HG03575 (cell line): Measurements from ENCODE around the gene SNX13.
"Not testable (repeated sequence)": the region's sequence is repeated elsewhere in the genome, so short reads cannot be mapped to it uniquely, and the experiment has no call there.

Experiments
- ATAC-seq: cut with Tn5 transposase; IDR thresholded peaks from one replicate; pipeline ENCODE4 v1.9.1; 2021; ENCODE audit not compliant: unreplicated experiment, insufficient number of reproducible peaks, low FRiP score; ENCODE audit errors: extremely low read depth

The SNX13 gene

DNA sequence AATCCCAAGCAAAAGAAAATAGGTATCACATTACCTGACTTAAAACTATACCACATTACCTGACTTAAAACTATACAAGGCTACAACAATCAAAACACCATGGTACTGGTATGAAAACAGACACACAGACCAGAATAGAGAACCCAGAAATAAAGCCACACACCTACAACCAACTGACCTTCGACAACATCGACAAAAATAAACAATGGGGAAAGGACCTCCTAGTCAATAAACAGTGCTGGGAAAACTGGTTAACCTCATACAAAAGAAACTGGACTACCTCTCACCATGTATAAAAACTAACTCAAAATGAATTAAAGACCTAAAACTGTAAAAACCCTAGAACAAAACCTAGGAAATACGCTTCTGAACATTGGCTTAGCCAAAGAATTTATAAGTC lies 22.5 kb downstream of the SNX13 start:
- ATAC-seq = no peak

DNA sequence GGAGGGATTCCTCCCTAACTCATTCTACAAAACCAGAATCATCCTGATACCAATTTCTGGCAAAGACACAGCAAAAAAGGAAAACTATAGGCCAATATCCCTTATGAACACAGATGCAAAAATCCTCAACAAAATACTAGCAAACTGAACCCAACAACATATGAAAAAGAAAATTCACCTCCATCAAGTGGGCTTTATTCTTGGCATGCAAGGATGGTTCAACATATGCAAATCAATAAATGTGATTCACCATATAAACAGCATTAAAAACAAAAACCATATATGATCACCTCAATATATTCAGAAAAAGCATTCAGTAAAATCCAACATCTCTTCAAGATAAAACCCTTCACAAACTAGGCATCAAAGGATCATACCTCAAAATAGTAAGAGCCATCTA lies 23.5 kb downstream of the SNX13 start:
- ATAC-seq = no peak

DNA sequence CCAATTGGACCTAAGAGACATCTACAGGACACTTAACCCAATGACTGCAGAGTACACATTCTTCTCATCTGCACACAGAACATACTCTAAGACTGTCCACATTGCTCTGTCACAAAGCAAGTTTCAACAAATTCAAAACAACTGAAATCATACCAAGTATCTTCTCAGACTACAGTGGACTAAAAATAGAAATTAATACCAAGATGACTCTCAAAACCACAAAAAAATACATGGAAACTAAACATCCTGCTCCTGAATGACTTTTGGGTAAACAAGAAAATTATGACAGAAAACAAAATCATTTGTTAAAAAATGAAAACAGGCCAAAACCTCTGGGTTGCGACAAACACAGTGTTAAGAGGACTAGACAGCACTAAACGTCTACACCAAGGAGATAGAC lies 24.5 kb downstream of the SNX13 start:
- ATAC-seq = no peak

DNA sequence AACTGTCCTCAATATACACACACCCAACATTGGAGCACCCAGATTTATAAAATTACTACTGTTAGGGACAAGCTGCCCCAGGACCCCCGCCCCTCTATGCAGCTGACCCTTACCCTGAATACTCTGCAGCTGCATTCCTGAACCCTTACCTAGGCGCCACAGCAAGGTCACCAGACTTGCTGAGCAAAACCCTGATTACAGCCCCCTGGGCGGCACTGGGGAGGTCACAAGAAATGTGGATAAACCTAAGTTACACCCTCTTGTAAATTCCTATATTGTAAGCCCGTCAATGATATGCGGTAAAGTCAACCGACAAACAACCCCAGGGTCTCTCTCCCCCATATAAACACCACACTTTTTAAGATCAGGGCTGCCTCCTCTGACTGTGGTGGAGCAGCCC lies 25.1 kb downstream of the SNX13 start:
- ATAC-seq = no peak

DNA sequence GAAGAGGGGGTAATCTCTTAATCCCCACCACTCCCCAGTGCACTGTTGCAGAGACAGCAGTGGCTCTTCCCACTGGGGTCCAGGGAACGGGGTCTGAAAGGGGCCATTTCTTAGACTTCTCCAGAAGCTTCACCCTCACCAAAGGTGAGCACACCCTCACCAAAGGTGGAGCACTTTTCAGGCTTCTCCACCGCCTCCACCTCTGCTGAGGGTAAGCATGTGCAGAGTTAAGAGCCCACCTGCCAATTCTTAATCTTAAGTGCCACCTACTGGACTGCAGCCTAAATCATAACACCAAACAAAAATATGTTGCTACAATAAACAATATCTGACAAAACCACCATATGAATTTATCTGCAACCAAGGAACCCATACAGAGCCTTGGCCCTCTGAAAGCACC lies 27.0 kb downstream of the SNX13 start:
- no peak for ATAC-seq

DNA sequence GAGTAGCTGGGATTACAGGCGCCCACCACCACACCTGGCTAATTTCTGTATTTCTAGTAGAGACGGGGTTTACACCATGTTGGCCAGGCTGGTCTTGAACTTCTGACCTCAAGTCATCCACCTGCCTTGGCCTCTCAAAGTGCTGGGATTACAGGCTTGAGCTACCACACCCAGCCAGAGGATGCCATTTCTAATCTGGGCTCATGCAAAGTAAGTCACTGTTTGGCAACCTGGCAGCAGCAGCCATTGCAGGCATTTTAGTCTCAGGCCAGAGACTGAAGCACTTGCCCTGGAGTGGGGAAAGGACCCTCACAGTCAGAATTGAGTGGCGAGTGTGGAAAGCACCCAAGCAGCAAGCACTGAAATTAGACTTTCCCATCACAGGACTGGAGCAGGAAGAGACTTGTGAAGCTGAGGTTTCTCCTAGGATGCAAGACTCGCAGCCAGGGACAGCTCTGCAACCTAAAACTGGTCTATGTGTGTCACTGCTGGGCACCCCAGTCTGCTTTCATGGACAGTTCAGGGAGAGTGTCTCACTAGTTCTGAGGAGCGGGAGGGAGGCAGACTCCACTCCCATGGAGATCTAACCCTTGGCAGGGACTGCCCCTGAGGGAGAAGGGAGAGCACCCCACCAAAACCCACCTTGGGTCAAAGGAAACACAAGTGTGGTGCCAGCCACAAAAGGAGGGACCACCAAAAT lies 27.6 kb downstream of the SNX13 start:
- ATAC-seq = no peak

DNA sequence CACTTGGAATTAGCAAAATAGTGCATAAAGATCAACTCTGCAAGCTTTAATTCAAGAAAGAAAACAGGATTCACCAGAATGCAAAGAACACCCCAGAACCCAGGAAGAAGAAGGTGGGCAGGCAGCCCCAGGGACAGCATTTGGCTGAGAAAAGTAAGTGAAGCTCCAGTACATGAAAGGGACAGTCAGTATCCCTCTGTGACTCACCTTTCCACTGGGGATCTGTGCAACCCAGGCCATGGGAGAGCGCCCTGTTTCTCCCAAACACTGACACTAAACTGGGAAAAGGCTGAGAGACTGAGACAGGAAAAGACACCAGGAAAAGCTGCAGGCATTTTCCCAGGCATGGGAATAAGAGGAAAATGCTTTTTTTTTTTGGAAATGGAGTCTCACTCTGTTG lies 28.2 kb downstream of the SNX13 start:
- no peak for ATAC-seq

DNA sequence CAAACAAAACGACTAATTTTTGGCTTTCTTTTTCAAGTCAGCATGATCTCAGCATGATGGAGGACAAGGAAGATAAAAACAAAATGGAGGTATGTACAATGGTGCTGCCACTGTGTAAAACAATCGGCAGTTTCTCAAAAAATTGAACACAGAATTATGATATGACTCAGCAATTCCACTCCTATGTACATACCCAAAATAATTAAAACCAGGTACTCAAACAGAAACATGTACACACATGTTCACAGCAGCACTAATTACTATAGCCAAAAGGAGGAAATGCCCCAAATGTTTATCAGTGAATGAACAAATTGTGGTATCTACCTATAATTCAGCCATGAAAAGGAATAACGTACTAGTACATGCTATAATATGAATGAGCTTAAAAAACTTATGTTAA lies 29.9 kb downstream of the SNX13 start:
- ATAC-seq = no peak

DNA sequence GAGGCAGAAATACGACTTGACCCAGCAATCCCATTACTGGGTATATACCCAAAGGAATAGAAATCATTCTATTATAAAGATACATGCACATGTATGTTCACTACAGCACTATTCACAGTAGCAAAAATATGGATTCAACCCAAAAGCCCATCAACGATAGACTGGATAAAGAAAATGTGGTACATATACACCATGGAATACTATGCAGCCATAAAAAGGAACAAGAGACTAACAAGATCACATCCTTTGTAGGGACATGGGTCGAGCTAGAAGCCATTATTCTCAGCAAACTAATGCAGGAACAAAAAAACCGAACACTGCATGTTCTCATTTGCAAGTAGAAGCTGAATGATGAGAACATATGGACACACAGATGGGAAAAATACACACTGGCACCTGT lies 31.0 kb downstream of the SNX13 start:
- not testable (repeated sequence) for ATAC-seq

DNA sequence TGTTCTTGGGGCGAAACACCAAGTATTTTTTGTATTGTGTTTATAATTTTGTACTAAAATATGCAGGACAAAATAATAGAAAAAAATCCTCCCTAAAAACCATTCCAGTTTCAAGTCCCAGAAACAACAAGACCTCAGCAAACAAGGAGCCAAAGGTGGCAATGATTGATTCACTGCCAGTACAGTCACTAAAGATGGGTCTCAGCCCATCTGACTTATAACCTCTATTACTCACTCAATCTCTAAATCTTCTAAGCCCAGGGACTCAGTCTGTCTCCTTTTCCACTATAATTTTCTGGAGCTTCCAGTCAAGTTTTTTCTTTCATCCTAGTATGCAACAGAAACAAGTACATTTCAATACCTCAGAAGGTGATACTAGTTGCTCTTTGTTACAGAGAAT lies 33.3 kb downstream of the SNX13 start:
- no peak for ATAC-seq

DNA sequence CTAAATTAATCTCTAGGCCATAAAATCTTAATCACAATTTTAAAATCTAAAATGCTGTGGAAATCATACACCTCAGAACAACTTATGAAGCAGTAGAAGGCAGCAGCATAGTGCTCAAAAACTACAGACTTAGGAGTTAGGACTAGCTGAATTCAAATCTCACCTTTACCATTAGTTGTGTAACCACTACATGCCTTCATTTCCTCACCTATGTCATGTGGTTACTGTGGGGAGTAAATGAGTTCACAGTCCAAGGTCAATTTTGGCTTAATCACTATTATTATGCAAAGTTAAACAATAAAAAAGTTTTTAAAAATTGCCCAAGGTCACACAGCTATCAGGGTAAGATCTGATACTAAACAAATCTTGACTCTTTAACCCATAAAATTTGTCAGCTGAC lies 37.0 kb downstream of the SNX13 start:
- no peak for ATAC-seq

DNA sequence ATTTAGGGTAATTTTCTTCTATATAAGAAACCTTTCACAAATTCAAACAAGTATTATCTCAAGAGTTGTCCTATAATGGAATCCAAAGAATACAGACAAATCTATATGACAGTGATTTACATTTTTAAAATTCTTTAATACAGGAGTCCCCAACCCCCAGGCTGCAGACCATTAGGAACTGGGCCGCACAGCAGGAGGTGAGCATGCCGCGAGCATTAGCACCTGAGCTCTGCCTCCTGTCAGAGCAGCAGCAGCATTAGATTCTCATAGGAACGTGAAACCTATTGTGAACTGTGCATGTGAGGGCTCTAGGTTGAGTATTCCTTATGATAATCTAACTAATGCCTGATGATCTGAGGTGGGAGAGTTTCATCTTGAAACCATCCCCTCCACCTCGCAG lies 37.7 kb downstream of the SNX13 start:
- no peak for ATAC-seq

DNA sequence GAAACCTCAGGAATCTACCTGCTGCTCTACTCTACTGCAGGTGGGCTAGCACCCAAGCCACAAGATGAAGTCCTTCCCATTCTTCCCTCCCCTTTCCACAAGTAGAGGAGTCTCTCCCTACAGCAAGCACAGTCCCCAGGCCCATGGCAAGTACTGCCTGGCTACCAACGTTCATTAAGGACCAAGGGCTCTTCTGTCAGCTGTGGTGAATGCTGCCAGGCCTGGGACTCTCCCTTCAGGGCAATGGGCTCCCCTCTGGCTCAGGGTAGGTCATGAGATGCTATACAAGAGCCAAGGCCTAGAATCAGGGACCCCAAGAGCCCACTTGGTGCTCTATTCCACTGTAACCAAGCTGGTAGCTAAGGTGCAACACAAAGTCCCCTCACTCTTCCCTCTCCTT lies 39.8 kb downstream of the SNX13 start:
- ATAC-seq = no peak

DNA sequence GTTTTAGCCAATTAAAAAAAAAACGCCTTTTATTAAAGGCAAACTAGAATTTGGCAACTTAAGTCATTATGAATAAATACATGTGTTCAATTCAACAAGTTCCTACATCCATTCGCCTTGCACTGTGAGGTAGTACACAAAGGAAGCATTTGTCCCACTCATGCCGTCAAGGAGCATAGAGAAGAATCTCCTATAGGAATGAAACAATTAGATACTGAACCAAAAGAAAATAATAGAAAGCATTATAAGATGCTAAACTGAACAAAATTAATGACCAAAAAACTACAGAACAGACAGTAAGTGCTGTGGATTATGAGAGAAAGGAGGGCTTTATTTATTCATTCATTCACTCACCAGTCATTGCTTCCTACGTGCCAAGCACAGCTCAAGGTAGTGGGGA lies 42.2 kb downstream of the SNX13 start:
- ATAC-seq = no peak

DNA sequence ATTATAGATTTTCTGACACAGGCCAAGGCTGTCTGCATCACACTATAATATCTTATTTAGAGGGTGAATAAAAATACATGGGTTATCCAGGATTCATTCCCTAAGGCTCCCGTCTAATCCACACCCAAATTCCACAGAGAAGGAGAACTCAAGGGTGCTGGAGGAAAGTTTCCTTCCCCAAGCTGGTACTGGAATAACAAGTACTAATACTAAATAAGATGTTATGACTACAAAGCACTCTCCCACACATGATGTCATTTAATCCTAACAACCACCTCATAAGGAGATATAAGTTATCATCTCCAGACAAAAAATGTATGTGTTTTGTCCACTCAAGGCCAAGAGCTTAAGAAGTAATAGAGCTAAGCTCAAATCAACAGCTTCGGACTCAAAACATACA lies 53.0 kb downstream of the SNX13 start:
- ATAC-seq = no peak

DNA sequence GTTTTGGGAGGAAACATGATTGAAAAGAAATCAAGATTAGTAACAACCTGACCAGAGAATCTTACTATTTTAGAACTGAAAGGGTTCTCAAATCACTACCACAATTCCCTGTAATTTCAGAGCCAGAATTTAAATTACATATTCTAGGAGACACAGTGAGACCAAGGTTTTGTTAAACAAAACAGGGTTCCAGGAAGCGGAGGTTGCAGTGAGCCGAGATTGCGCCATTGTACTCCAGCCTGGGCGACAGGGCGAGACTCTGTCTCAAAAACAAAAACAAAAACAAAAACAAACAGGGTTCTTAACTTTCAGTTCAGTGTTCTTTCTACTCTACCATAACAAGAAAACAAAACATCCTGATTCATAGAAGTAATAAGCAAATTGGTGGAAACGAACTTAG lies 57.6 kb downstream of the SNX13 start:
- no peak for ATAC-seq

DNA sequence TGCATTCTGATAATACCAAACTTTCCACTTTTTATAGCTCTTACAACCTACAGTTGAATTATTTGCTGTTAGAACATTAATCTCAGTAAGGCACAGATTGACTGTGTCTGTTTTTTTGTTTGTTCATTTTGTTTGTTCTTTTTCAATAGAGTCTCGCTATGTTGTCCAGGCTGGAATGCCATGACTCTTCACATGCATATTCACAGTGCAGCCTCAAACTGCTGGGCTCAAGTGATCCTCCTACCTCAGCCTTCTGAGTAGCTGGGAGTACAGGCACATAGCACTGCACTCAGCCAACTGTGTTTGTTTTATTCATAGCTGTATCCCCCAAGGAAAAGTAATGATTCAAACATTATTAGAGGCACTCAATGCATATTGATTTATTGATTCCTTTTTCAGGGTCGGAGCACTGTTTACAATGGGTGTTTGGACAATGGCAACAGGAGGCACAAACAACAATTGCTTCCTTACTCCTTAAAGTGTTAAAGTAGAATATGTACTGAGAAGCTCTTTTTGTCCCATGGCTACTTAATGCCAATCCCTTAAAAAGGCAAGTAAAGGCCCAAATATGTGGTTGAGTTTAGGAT lies 61.1 kb downstream of the SNX13 start:
- ATAC-seq = no peak

DNA sequence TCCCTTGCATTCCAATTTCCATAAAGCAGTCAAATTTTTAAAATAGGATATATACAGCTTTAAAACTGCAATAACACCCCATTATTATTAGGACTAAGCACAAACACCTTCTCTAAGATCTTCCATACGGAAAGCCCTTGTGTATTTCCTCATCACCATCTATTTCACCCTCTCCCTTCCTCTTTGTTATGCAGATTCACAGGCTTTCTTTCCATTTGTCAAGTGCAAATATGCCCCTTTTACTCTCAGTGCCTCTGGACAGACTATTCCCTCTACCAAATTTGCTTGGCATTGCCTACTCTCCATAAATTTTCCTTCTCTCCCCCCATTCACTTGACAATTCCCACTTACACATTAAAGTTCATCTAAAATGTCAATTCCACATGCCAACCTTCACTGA lies 61.7 kb downstream of the SNX13 start:
- ATAC-seq = no peak

DNA sequence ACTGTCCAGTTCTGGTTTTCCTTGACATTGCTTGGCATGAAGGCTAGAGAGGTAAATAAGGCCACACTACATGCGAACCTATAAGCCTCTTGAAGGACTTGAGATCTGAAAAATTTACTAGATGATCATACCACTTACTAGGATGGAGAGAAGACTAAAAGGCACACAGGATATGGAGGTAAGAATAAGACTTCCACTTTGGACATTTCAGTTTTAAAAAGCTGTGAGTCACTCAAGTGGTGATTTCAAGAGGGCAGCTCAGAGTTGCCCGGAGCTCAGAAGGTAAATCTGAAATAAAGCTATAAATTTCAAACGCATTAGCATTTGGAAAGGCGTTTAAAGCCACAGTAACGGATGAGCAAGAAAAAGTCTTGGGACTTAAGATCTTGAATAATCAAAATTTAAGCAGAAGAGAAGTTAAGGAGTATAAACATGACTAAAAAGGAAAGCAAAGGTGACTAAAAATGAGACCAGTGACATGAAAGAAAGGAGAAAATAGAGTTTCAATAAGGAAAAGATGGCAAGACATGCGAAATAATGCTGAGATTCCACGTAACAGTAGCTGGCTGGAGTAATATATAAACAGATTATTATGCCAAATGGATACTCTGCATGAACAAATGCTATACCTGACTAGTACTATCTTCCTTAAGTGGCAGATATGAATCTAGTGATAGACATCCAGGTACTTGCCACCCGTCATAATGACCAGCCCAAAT lies 68.3 kb downstream of the SNX13 start:
- no peak for ATAC-seq

DNA sequence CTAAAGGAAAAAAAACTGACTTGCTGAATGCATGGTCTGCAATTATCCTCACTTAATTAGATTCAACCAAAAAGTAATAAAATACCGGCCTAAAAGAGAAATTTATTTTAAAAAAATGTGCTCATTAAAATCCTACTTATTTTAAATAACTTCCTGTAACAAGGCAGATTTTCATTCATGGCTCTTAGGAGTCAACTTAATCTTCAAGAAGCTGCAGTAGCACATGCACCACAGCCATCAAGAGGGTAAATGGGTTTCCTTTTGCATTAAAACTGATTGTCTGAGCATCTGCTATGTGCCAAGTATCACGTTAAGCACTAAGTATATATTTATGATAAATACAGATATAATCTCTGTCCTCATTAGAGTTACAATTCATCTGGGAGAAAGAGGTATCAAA lies 69.9 kb downstream of the SNX13 start:
- ATAC-seq = no peak

DNA sequence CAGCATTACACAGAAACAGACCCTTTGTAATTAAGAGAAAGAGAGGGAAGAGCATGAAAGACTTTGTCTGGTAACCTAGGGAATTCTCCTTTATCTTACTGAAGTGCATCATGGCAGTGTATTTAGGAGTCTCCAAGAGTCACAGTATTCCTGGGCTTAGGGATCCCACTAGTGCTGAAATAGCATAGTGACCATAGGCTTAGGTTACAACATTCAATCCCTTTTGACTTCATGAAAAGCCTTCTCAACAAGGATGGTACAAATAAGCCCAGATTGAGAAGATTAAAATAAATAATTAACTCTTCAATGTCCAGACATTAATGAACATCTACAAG lies 76.5 kb downstream of the SNX13 start:
- ATAC-seq = no peak
